WERI-Rb-1 (cell line): ENCODE measurements around the gene PTBP1.

ENCODE experiments used
- DNase-seq: peaks from one replicate; pipeline ENCODE4 v3.0.0-alpha.2; 2020
- H3K27ac ChIP-seq: fragments of 250-450 bp; sonication (Bioruptor Pico); 2 replicates; pipeline ENCODE4 v1.5.1; 2020; ENCODE audit warnings: mild to moderate bottlenecking, moderate library complexity
- H3K27me3 ChIP-seq: fragments of 250-450 bp; sonication (Bioruptor Pico); 2 replicates; pipeline ENCODE4 v1.5.1; 2021; ENCODE audit warnings: mild to moderate bottlenecking, low read depth, moderate library complexity; ENCODE audit not compliant: insufficient read depth, severe bottlenecking
- H3K36me3 ChIP-seq: fragments of 250-450 bp; sonication (Bioruptor Pico); 2 replicates; pipeline ENCODE4 v1.5.1; 2020; ENCODE audit warnings: mild to moderate bottlenecking, moderate library complexity
- H3K4me3 ChIP-seq: 2 replicates; pipeline ENCODE4 v1.5.1; 2011; ENCODE audit warnings: low read depth, mild to moderate bottlenecking, control low read depth, low read length
- H3K9me3 ChIP-seq: fragments of 250-450 bp; sonication (Bioruptor Pico); 2 replicates; pipeline ENCODE4 v1.5.1; 2021; ENCODE audit warnings: mild to moderate bottlenecking, moderate library complexity; ENCODE audit not compliant: severe bottlenecking
- TF ChIP-seq, protein P1 (sequence below): IDR thresholded peaks from 2 replicates; pipeline ENCODE4 v1.5.1; 2011; ENCODE audit warnings: low read depth, mild to moderate bottlenecking, control low read depth, inconsistent platforms, low read length

The PTBP1 gene

DNA sequence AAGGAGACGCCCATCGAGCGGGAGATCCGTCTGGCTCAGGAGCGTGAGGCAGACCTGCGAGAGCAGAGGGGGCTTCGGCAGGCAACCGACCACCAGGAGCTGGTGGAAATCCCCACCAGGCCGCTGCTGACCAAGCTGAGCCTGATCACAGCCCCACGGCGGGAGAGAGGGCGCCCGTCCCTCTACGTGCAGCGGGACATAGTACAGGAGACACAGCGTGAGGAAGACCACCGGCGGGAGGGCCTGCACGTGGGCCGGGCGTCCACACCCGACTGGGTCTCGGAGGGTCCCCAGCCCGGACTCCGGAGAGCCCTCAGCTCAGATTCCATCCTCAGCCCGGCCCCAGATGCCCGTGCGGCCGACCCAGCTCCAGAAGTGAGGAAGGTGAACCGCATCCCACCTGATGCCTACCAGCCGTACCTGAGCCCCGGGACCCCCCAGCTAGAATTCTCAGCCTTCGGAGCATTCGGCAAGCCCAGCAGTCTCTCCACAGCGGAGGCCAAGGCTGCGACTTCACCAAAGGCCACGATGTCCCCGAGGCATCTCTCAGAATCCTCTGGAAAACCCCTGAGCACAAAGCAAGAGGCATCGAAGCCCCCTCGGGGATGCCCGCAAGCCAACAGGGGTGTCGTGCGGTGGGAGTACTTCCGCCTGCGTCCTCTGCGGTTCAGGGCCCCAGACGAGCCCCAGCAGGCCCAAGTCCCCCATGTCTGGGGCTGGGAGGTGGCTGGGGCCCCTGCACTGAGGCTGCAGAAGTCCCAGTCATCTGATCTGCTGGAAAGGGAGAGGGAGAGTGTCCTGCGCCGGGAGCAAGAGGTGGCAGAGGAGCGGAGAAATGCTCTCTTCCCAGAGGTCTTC lies 39.2 kb upstream of the PTBP1 start:
- Histone ChIP-seq H3K9me3 (peaks cover 20% of the 10 kb centered on the region), H3K4me3 (no peak overlapping the region), H3K36me3 (no peaks in the 10 kb centered on the region), H3K27me3 (no peaks in the 10 kb centered on the region), H3K27ac (no peak overlapping the region)
- TF ChIP-seq, protein P1, sequence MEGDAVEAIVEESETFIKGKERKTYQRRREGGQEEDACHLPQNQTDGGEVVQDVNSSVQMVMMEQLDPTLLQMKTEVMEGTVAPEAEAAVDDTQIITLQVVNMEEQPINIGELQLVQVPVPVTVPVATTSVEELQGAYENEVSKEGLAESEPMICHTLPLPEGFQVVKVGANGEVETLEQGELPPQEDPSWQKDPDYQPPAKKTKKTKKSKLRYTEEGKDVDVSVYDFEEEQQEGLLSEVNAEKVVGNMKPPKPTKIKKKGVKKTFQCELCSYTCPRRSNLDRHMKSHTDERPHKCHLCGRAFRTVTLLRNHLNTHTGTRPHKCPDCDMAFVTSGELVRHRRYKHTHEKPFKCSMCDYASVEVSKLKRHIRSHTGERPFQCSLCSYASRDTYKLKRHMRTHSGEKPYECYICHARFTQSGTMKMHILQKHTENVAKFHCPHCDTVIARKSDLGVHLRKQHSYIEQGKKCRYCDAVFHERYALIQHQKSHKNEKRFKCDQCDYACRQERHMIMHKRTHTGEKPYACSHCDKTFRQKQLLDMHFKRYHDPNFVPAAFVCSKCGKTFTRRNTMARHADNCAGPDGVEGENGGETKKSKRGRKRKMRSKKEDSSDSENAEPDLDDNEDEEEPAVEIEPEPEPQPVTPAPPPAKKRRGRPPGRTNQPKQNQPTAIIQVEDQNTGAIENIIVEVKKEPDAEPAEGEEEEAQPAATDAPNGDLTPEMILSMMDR: no peak
- DNase-seq: no peak

DNA sequence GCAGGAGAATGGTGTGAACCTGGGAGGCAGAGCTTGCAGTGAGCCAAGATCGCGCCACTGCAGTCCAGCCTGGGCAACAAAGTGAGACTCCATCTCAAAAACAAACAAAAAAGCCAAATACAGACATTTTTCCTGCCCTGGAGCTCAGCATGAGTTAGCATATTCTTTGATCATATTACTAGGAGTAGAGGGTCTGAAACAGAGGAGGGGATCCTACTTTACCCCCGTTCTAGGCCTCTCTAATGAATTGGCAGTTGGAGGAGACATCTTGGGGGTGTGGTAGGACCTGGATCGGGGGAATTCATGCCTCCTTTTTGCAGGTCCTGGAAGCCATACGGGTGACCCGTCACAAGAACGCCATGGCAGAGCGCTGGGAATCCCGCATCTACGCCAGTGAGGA lies 34.1 kb upstream of the PTBP1 start:
- Histone ChIP-seq H3K36me3 (no peaks in the 10 kb centered on the region), H3K27me3 (no peaks in the 10 kb centered on the region), H3K4me3 (no peak overlapping the region), H3K9me3 (peaks cover 12% of the 10 kb centered on the region), H3K27ac (no peak overlapping the region)
- TF ChIP-seq, protein P1: no peak
- no peak for DNase-seq

DNA sequence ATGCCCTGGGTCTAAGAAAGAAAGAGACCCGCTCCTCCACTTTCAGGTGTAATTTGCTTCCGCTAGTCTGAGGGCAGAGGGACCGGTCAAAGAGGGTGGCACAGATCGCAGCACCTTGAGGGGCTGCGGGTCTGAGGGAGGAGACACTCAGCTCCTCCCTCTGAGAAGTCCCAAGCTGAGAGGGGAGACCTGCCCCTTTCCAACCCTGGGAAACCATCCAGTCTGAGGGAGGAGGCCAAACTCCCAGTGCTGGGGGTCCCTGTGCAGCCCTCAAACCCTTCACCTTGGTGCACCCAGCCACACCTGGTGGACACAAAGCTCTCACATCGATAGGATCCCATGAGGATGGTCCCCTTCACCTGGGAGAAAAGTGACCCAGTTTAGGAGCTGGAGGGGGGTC lies 33.4 kb upstream of the PTBP1 start:
- Histone ChIP-seq H3K9me3 (peaks cover 6% of the 10 kb centered on the region), H3K36me3 (no peaks in the 10 kb centered on the region), H3K27ac (no peak overlapping the region), H3K4me3 (no peak overlapping the region), H3K27me3 (no peaks in the 10 kb centered on the region)
- TF ChIP-seq, protein P1: no peak
- DNase-seq: no peak

DNA sequence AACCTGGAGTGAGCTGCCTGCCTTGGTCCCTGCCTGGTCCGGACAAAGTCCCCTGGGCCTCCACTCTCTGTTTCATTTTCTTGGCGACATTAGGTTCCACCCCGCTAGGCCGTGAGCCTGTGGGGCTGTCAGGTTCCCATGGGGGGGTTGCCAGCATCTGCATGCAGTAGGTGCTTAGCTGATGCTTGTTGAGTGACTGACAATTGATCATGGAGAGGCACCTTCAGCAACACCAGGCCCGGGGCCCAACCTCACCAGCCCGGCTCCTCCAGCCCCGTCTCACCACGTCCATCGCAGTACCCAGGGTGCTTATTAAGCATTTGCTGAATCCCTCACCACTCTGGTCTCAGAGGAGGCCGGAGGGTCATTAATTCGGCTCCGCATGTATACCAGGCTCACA lies 33.0 kb upstream of the PTBP1 start:
- no peaks in the 10 kb centered on the region for H3K27me3 ChIP-seq
- no peak overlapping the region for H3K27ac ChIP-seq
- no peaks in the 10 kb centered on the region for H3K36me3 ChIP-seq
- H3K4me3 ChIP-seq: no peak overlapping the region
- peaks cover 4% of the 10 kb centered on the region for H3K9me3 ChIP-seq
- TF ChIP-seq, protein P1: no peak
- DNase-seq: no peak

DNA sequence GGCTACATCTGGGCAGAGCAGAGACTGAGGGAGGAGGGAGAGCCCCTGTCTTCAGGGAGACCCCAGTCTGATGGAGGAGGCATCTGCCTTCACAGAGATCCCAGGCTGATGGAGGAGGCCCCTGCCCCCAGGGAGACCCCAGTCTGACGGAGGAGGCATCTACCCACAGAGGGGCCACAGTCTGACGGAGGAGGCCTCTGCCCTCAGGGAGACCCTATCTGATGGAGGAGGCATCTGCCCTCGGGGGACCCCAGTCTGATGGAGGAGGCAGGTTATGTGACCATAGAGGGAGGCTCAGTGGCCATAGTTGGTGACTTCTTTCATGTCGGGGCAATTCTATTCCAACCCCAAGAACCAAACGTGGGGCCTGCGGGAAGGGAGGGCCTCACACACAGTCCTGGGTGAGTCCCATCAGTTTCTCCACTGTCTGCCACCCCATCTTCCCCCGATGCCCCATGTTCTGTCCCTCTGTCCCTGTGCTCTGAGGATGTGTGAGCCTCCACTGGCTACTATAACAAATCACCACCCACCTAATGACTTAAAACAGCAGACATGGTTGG lies 32.0 kb upstream of the PTBP1 start:
- TF ChIP-seq, protein P1: no peak
- H3K9me3 ChIP-seq: peaks cover 4% of the 10 kb centered on the region
- no peaks in the 10 kb centered on the region for H3K36me3 ChIP-seq
- H3K4me3 ChIP-seq: no peak overlapping the region
- no peak overlapping the region for H3K27ac ChIP-seq
- H3K27me3 ChIP-seq: no peaks in the 10 kb centered on the region
- no peak for DNase-seq
